ENCODE results near the gene UAP1. TPM values are rescaled to one million over a fixed set of nuclear protein-coding genes. Genes with fewer than 3 reads are reported as not detected.
"Not testable (repeated sequence)": the region's sequence is repeated elsewhere in the genome, so short reads cannot be mapped to it uniquely, and the experiment has no call there.

The UAP1 gene
- total RNA-seq, 1 donor from 2014 or later: 26.5 TPM

GRCh38 chr1:162599451-162599850 is 37.9 kb downstream of the UAP1 start:
- H3K4me3 ChIP-seq: no peak overlapping the region
- no peaks in the 10 kb centered on the region for H3K4me1 ChIP-seq
- H3K36me3 ChIP-seq: peaks cover 89% of the 10 kb centered on the region
- no peaks in the 10 kb centered on the region for H3K9me3 ChIP-seq (replicated peaks)
- no peak overlapping the region for H3K27ac ChIP-seq (replicated peaks)
- no peak for TF ChIP-seq CTCF (IDR thresholded peaks at IDR 0.05; ENCODE audit: borderline replicate concordance)
- no peaks in the 10 kb centered on the region for H3K27me3 ChIP-seq (ENCODE audit: low read depth)
- intact Hi-C loops (cut with micrococcal nuclease): no loop called here
- DNase-seq: no peak

GRCh38 chr1:162603117-162603516 is 41.6 kb downstream of the UAP1 start:
- H3K27me3 ChIP-seq (ENCODE audit: low read depth); H3K27ac ChIP-seq (replicated peaks); DNase-seq; intact Hi-C loops (cut with micrococcal nuclease); H3K4me3 ChIP-seq; H3K9me3 ChIP-seq (replicated peaks); H3K4me1 ChIP-seq: not testable (repeated sequence)
- H3K36me3 ChIP-seq: peaks cover 59% of the 10 kb centered on the region

- Histone ChIP-seq H3K9me3 (replicated peaks) (no peaks in the 10 kb centered on the region), H3K27ac (replicated peaks) (no peak overlapping the region), H3K27me3 (ENCODE audit: low read depth) (no peaks in the 10 kb centered on the region), H3K4me1 (no peaks in the 10 kb centered on the region), H3K4me3 (no peak overlapping the region), H3K36me3 (peaks cover 36% of the 10 kb centered on the region)
- intact Hi-C loops (cut with micrococcal nuclease): no loop called here
- no peak for TF ChIP-seq CTCF (IDR thresholded peaks at IDR 0.05; ENCODE audit: borderline replicate concordance)
- DNase-seq: no peak
Measured at GRCh38 chr1:162605225-162605927, 43.9 kb downstream of the UAP1 start.

- Histone ChIP-seq H3K27me3 (ENCODE audit: low read depth) (no peaks in the 10 kb centered on the region), H3K27ac (replicated peaks) (no peak overlapping the region), H3K9me3 (replicated peaks) (no peaks in the 10 kb centered on the region), H3K4me3 (no peak overlapping the region), H3K4me1 (peaks cover 16% of the 10 kb centered on the region), H3K36me3 (peaks cover 5% of the 10 kb centered on the region)
- no peak for TF ChIP-seq CTCF (IDR thresholded peaks at IDR 0.05; ENCODE audit: borderline replicate concordance)
- intact Hi-C loops (cut with micrococcal nuclease): no loop called here
- no peak for DNase-seq
Measured at GRCh38 chr1:162609306-162609705, 47.8 kb downstream of the UAP1 start.

GRCh38 chr1:162612606-162613400 is 51.3 kb downstream of the UAP1 start:
- intact Hi-C loops (cut with micrococcal nuclease): loop anchor here (10.0 kb wide), 1 partner anchor 142 kb away; no protein-coding TSS in a partner anchor
- peaks cover 16% of the 10 kb centered on the region for H3K4me1 ChIP-seq
- H3K4me3 ChIP-seq: no peak overlapping the region
- no peaks in the 10 kb centered on the region for H3K36me3 ChIP-seq
- TF ChIP-seq CTCF (IDR thresholded peaks at IDR 0.05; ENCODE audit: borderline replicate concordance): no peak
- H3K9me3 ChIP-seq (replicated peaks): peaks cover 15% of the 10 kb centered on the region
- peak overlapping the region; percentile 48 for H3K27ac ChIP-seq (replicated peaks)
- peak; percentile 29 for DNase-seq
- no peaks in the 10 kb centered on the region for H3K27me3 ChIP-seq (ENCODE audit: low read depth)

- H3K27ac ChIP-seq (replicated peaks): no peak overlapping the region
- no peak for TF ChIP-seq CTCF (IDR thresholded peaks at IDR 0.05; ENCODE audit: borderline replicate concordance)
- no peaks in the 10 kb centered on the region for H3K27me3 ChIP-seq (ENCODE audit: low read depth)
- DNase-seq: no peak
- peaks cover 18% of the 10 kb centered on the region for H3K9me3 ChIP-seq (replicated peaks)
- H3K4me1 ChIP-seq: peaks cover 16% of the 10 kb centered on the region
- no peak overlapping the region for H3K4me3 ChIP-seq
- H3K36me3 ChIP-seq: no peaks in the 10 kb centered on the region
- intact Hi-C loops (cut with micrococcal nuclease): loop anchor here (10.0 kb wide), 1 partner anchor 138 kb away; no protein-coding TSS in a partner anchor
Measured at GRCh38 chr1:162616848-162617247, 55.3 kb downstream of the UAP1 start.

Measured in left ventricle myocardium inferior (tissue), 1 donor.